ENCODE data around the gene SHROOM3.
A peak's percentile ranks its signal among the peaks of the same experiment; 100 is the strongest.
"Not testable (repeated sequence)": the region's sequence is repeated elsewhere in the genome, so short reads cannot be mapped to it uniquely, and the experiment has no call there.

The SHROOM3 gene

GRCh38 chr4:76702440-76703122 is 267.6 kb downstream of the SHROOM3 start:
- no peak for DNase-seq

GRCh38 chr4:76703123-76703490 is 268.1 kb downstream of the SHROOM3 start:
- no peak for DNase-seq

- DNase-seq, result no peak
Measured at GRCh38 chr4:76703676-76704075, 268.6 kb downstream of the SHROOM3 start.

GRCh38 chr4:76704133-76704881 is 269.3 kb downstream of the SHROOM3 start:
- no peak for DNase-seq

- no peak for DNase-seq
Measured at GRCh38 chr4:76705472-76705871, 270.4 kb downstream of the SHROOM3 start.

- no peak for DNase-seq
Measured at GRCh38 chr4:76706581-76706980, 271.6 kb downstream of the SHROOM3 start.

GRCh38 chr4:76708971-76709771 is 274.1 kb downstream of the SHROOM3 start:
- peak; percentile 85 for DNase-seq

- DNase-seq, result peak; percentile 11
Measured at GRCh38 chr4:76709772-76710090, 274.7 kb downstream of the SHROOM3 start.

GRCh38 chr4:76712564-76712963 is 277.5 kb downstream of the SHROOM3 start:
- DNase-seq, result no peak

GRCh38 chr4:76714226-76714625 is 279.2 kb downstream of the SHROOM3 start:
- DNase-seq, result no peak

GRCh38 chr4:76716020-76716419 is 281.0 kb downstream of the SHROOM3 start:
- no peak for DNase-seq

- peak; percentile 67 for DNase-seq
Measured at GRCh38 chr4:76716658-76717057, 281.6 kb downstream of the SHROOM3 start.

- no peak for DNase-seq
Measured at GRCh38 chr4:76717431-76717830, 282.4 kb downstream of the SHROOM3 start.

GRCh38 chr4:76718021-76718420 is 283.0 kb downstream of the SHROOM3 start:
- no peak for DNase-seq

- no peak for DNase-seq
Measured at GRCh38 chr4:76718831-76719230, 283.8 kb downstream of the SHROOM3 start.

- DNase-seq, result no peak
Measured at GRCh38 chr4:76720121-76720520, 285.1 kb downstream of the SHROOM3 start.

GRCh38 chr4:76722146-76722545 is 287.1 kb downstream of the SHROOM3 start:
- DNase-seq, result not testable (repeated sequence)

GRCh38 chr4:76722838-76723237 is 287.8 kb downstream of the SHROOM3 start:
- no peak for DNase-seq

- DNase-seq, result no peak
Measured at GRCh38 chr4:76723373-76723772, 288.3 kb downstream of the SHROOM3 start.

- DNase-seq, result peak; percentile 60
Measured at GRCh38 chr4:76723924-76724323, 288.9 kb downstream of the SHROOM3 start.

- no peak for DNase-seq
Measured at GRCh38 chr4:76725039-76725438, 290.0 kb downstream of the SHROOM3 start.

- DNase-seq, result no peak
Measured at GRCh38 chr4:76726176-76726575, 291.1 kb downstream of the SHROOM3 start.

GRCh38 chr4:76726631-76727030 is 291.6 kb downstream of the SHROOM3 start:
- no peak for DNase-seq

- not testable (repeated sequence) for DNase-seq
Measured at GRCh38 chr4:76727934-76728333, 292.9 kb downstream of the SHROOM3 start.

Measured in MV-4-11 (cell line).